ENCODE measurements around the gene TMEM222. TPM values are rescaled to one million over a fixed set of nuclear protein-coding genes. Genes with fewer than 3 reads are reported as not detected.

TMEM222 gene
- total RNA-seq, 1 experiment from 2014 or later = 57.4 TPM

DNA sequence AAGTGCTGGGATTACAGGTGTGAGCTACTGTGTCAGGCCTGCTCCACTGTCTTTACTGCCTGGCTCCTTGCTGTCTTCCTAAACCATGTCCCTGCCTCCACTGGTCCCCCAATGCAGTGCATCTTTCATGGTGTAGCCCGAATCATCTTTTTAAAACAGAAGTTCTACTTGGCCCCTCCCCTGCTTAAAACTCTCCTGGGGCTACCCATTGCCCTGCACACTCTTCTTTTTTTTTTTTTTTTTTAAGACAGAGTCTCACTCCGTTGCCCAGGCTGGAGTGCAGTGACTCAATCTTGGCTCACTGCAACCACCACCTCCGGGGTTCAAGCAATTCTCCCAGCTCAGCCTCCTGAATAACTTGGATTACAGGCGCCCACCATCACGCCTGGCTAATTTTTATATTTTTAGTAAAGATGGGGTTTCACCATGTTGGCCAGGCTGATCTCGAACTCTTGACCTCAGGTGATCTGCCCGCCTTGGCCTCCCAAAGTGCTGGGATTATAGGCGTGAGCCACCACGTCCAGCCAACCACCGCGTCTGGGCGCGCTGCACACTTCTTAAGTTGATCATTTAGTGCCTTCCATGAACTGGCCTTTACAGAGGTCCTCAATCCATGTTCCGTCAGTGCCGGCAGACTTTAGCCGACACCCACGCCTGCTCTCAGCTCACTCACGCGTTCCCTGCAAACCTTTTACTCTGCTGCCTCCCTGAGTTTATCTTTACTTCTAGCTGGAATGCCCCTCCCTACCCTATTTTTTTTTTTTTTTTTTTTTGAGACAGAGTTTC, 50.3 kb downstream of the TMEM222 start:
- no peaks in the 10 kb centered on the region for H4K20me1 ChIP-seq (ENCODE audit: low read length)
- no peaks in the 10 kb centered on the region for H3F3A ChIP-seq (ENCODE audit: low read length, unreplicated experiment)
- H3K9me3 ChIP-seq (ENCODE audit: low read length) = no peaks in the 10 kb centered on the region
- no peaks in the 10 kb centered on the region for H3K79me2 ChIP-seq (ENCODE audit: low read length)
- peaks cover 4% of the 10 kb centered on the region for H3K4me1 ChIP-seq (ENCODE audit: insufficient read depth, low read length)
- no peak overlapping the region for H3K4me3 ChIP-seq (ENCODE audit: low read length)
- no TSS peak for BruUV-seq (replicated peaks)
- no peak overlapping the region for H3K27ac ChIP-seq (ENCODE audit: low read length)
- POLR2A ChIA-PET (ENCODE audit: unreplicated experiment) = interaction anchor here (0.6 kb wide), 1 partner anchor 75 kb away, joined by 17 read pairs; no protein-coding TSS in a partner anchor
- no peak for TF ChIP-seq EZH2phosphoT487 (IDR thresholded peaks at IDR 0.05; ENCODE audit: borderline replicate concordance, low read length)
- TF ChIP-seq, protein P1, sequence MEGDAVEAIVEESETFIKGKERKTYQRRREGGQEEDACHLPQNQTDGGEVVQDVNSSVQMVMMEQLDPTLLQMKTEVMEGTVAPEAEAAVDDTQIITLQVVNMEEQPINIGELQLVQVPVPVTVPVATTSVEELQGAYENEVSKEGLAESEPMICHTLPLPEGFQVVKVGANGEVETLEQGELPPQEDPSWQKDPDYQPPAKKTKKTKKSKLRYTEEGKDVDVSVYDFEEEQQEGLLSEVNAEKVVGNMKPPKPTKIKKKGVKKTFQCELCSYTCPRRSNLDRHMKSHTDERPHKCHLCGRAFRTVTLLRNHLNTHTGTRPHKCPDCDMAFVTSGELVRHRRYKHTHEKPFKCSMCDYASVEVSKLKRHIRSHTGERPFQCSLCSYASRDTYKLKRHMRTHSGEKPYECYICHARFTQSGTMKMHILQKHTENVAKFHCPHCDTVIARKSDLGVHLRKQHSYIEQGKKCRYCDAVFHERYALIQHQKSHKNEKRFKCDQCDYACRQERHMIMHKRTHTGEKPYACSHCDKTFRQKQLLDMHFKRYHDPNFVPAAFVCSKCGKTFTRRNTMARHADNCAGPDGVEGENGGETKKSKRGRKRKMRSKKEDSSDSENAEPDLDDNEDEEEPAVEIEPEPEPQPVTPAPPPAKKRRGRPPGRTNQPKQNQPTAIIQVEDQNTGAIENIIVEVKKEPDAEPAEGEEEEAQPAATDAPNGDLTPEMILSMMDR (conservative IDR thresholded peaks at IDR 0.05; ENCODE audit: low read depth, low read length) = no peak
- no peak for TF ChIP-seq EZH2 (IDR thresholded peaks at IDR 0.05; ENCODE audit: low read length, unreplicated experiment)
- no peak overlapping the region for H3K4me2 ChIP-seq (ENCODE audit: low read length)
- no peaks in the 10 kb centered on the region for H3K36me3 ChIP-seq (ENCODE audit: low read depth, low read length)
- no peaks in the 10 kb centered on the region for H3K27me3 ChIP-seq (ENCODE audit: low read length)
- no peak overlapping the region for H2AFZ ChIP-seq (ENCODE audit: low read length)
- DNase-seq (no peak), ATAC-seq (no peak)
- CTCF ChIA-PET = no interaction called here
- intact Hi-C loops (cut with micrococcal nuclease) = no loop called here
- no peaks in the 10 kb centered on the region for H3K9me2 ChIP-seq (replicated peaks; ENCODE audit: low read length)
- no peak overlapping the region for H3K9ac ChIP-seq (ENCODE audit: low read length)

DNA sequence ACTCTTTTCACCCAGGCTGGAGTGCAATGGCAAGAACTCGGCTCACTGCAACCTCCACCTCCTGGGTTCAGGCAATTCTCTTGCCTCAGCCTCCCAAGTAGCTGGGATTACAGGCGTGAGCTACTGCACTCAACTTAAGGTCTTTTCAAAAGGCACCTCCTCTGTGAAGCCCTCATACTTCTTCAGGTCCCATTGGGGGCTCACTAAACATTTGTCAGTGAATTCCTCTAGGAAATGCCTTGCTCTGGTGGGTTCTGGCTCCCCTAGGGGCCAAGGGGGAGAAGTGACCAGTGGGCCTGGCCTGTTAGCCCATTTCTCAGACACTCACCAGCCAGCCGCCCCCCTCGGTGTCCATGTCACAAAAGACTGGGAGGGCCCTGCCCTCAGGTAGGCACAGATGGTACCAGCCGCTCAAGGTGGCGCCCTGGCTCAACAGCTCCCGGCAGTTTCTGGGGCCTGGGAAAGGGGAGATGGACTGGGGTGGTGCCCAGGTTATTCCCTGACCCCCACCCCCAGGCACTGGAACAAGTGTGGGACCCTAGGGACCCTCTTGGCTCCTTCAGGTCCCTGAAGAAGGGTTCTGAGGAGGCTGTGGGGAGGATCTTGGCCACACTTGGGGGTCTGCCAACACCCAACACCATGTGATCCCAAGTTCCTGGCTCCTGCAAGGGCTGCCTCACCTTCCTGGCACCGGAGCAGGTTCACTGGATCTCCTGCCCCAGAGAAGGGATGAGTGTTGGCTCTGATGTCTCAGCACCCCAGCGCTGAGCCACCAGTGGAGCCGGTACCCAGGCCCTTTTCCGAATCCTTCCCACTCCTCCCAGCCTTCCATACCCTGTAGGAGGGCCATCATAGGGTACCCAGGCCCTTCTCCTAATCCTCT, 51.1 kb downstream of the TMEM222 start:
- ATAC-seq = peak; percentile 24; the same call in 1 of the 2 replicates

More for the DNA sequence above, 51.1 kb downstream of the TMEM222 start:
- no TSS peak for BruUV-seq (replicated peaks)
- Histone ChIP-seq H2AFZ (ENCODE audit: low read length) (no peak overlapping the region), H4K20me1 (ENCODE audit: low read length) (no peaks in the 10 kb centered on the region), H3K79me2 (ENCODE audit: low read length) (no peaks in the 10 kb centered on the region), H3K4me2 (ENCODE audit: low read length) (no peak overlapping the region), H3F3A (ENCODE audit: low read length, unreplicated experiment) (no peaks in the 10 kb centered on the region), H3K9me2 (replicated peaks; ENCODE audit: low read length) (no peaks in the 10 kb centered on the region), H3K4me3 (ENCODE audit: low read length) (no peak overlapping the region), H3K9me3 (ENCODE audit: low read length) (no peaks in the 10 kb centered on the region), H3K9ac (ENCODE audit: low read length) (no peak overlapping the region), H3K4me1 (ENCODE audit: insufficient read depth, low read length) (no peaks in the 10 kb centered on the region), H3K27me3 (ENCODE audit: low read length) (no peaks in the 10 kb centered on the region), H3K27ac (ENCODE audit: low read length) (no peak overlapping the region), H3K36me3 (ENCODE audit: low read depth, low read length) (no peaks in the 10 kb centered on the region)
- ChIA-PET CTCF (no interaction called here), POLR2A (ENCODE audit: unreplicated experiment) (no interaction called here)
- DNase-seq = no peak
- intact Hi-C loops (cut with micrococcal nuclease) = no loop called here
- TF ChIP-seq, protein P1 (conservative IDR thresholded peaks at IDR 0.05; ENCODE audit: low read depth, low read length) = peak; percentile 43
- no peak for TF ChIP-seq EZH2phosphoT487 (IDR thresholded peaks at IDR 0.05; ENCODE audit: borderline replicate concordance, low read length)
- TF ChIP-seq EZH2 (IDR thresholded peaks at IDR 0.05; ENCODE audit: low read length, unreplicated experiment) = no peak

Data from PC-3 (cell line).